ENCODE data around the gene SLC12A8. TPM values are rescaled to one million over a fixed set of nuclear protein-coding genes. Genes with fewer than 3 reads are reported as not detected.
A peak's percentile ranks its signal among the peaks of the same experiment; 100 is the strongest.

SLC12A8 gene
- total and polyA plus RNA-seq, 10 donors, result 0.32 to 2.8 (median 1.3) TPM

- H3K4me3 ChIP-seq, result no peak overlapping the region
- H3K36me3 ChIP-seq, result peaks cover 0 to 3% (median 0%) of the 10 kb centered on the region in 6 donors
- H3K27ac ChIP-seq, result no peak overlapping the region
- no peaks in the 10 kb centered on the region for H3K27me3 ChIP-seq (replicated peaks in 1 of 7)
- peaks cover 7 to 67% (median 39%) of the 10 kb centered on the region in 6 donors for H3K4me1 ChIP-seq
- H3K9me3 ChIP-seq, result peaks cover 0 to 25% (median 14%) of the 10 kb centered on the region in 8 donors
- TF ChIP-seq POLR2A (IDR thresholded peaks at IDR 0.05), result no peak
- no peak for TF ChIP-seq CTCF (IDR thresholded peaks at IDR 0.05 in 8 of 11, conservative IDR thresholded peaks at IDR 0.05 in 3 of 11)
- TF ChIP-seq POLR2AphosphoS5 (IDR thresholded peaks at IDR 0.05), result no peak
- DNase-seq, result no peak
- WGBS, 5 donors, result 80 to 86% (median 83%) methylated on average over 5 of the region's 5 CpGs
- intact Hi-C loops (cut with DNase I; ENCODE audit: low total_unique reads), result no loop called here
Measured at GRCh38 chr3:125035217-125035616, 177.3 kb downstream of the SLC12A8 start.

DNA sequence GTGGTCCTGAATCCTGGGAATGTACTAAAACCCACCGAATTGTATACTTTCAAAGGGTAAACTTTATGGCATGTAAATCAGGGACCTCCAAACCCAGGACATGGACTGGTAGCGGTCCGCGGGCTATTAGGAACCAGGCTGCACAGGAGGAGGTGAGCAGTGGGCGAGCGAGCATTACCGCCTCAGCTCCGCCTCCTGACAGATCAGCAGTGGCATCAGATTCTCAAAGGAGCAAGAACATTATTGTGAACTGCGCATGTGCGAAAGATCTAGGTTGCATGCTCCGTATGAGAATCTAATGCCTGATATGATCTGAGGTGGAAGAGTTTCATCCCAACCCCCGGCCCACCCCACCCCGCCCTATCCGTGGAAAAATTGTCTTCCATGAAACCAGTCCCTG is 178.9 kb downstream of the SLC12A8 start:
- intact Hi-C loops (cut with DNase I; ENCODE audit: low total_unique reads), result no loop called here
- Histone ChIP-seq H3K27ac (no peak overlapping the region), H3K4me1 (peaks cover 4 to 51% (median 26%) of the 10 kb centered on the region in 6 donors), H3K4me3 (no peak overlapping the region), H3K27me3 (replicated peaks in 1 of 7) (no peaks in the 10 kb centered on the region), H3K9me3 (peaks cover 0 to 25% (median 14%) of the 10 kb centered on the region in 8 donors), H3K36me3 (peaks cover 0 to 12% (median 6%) of the 10 kb centered on the region in 6 donors)
- TF ChIP-seq CTCF (IDR thresholded peaks at IDR 0.05 in 8 of 11, conservative IDR thresholded peaks at IDR 0.05 in 3 of 11) (no peak), POLR2AphosphoS5 (IDR thresholded peaks at IDR 0.05) (no peak), POLR2A (IDR thresholded peaks at IDR 0.05) (no peak)
- DNase-seq, result no peak
- 94 to 97% (median 97%) methylated on average over 14 of the region's 14 CpGs for WGBS, 5 donors

- peaks cover 3 to 46% (median 23%) of the 10 kb centered on the region in 6 donors for H3K4me1 ChIP-seq
- intact Hi-C loops (cut with DNase I; ENCODE audit: low total_unique reads), result no loop called here
- H3K4me3 ChIP-seq, result no peak overlapping the region
- WGBS, 5 donors, result 84 to 89% (median 85%) methylated on average over 5 of the region's 5 CpGs
- H3K9me3 ChIP-seq, result peaks cover 0 to 25% (median 14%) of the 10 kb centered on the region in 8 donors
- H3K27me3 ChIP-seq (replicated peaks in 1 of 7), result no peaks in the 10 kb centered on the region
- H3K36me3 ChIP-seq, result peaks cover 0 to 16% (median 10%) of the 10 kb centered on the region in 6 donors
- TF ChIP-seq POLR2AphosphoS5 (IDR thresholded peaks at IDR 0.05), result no peak
- TF ChIP-seq POLR2A (IDR thresholded peaks at IDR 0.05), result no peak
- TF ChIP-seq CTCF (IDR thresholded peaks at IDR 0.05 in 8 of 11, conservative IDR thresholded peaks at IDR 0.05 in 3 of 11), result no peak
- no peak for DNase-seq
- H3K27ac ChIP-seq, result peak overlapping the region in 4 of 8 donors; percentile 30 to 60 (median 53)
Measured at GRCh38 chr3:125033135-125033534, 179.4 kb downstream of the SLC12A8 start.

DNA sequence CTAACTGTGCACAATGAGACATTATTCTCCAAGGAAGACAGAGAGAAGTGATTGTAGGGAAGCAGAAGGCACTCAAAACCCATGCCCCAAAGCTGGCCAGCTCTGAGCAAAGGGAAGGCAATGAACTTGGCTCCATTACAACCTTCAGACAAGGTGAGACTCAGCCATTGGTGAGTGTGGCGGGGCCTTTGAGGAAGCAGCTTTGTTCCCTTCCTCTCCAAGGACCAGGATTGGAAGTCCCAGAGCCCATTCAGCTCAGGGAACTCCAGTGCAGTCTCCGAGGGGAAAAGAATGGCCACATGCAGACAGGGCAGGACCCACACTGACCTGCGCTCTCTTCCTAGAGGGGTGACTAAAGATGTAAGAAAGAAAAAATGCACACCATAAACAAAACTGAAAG is 179.9 kb downstream of the SLC12A8 start:
- no peak overlapping the region for H3K4me3 ChIP-seq
- DNase-seq, result no peak
- TF ChIP-seq POLR2A (IDR thresholded peaks at IDR 0.05) (no peak), CTCF (IDR thresholded peaks at IDR 0.05 in 8 of 11, conservative IDR thresholded peaks at IDR 0.05 in 3 of 11) (no peak)
- H3K4me1 ChIP-seq, result peaks cover 3 to 41% (median 18%) of the 10 kb centered on the region in 6 donors
- intact Hi-C loops (cut with DNase I; ENCODE audit: low total_unique reads), result no loop called here
- no peaks in the 10 kb centered on the region for H3K27me3 ChIP-seq (replicated peaks in 1 of 7)
- peaks cover 0 to 25% (median 14%) of the 10 kb centered on the region in 8 donors for H3K9me3 ChIP-seq
- peaks cover 0 to 21% (median 14%) of the 10 kb centered on the region in 6 donors for H3K36me3 ChIP-seq
- peak overlapping the region in 6 of 8 donors; percentile 21 to 69 (median 53) for H3K27ac ChIP-seq
- WGBS, 5 donors, result 79 to 88% (median 84%) methylated on average over 3 of the region's 3 CpGs

Small RNA genes within 50 kb of the gene (microRNA-seq; reads per million reads assigned to microRNA genes)
- 0 to 0.36 (median 0) reads per million in 3 donors for gene MIR5092

Small RNA genes within 50 kb of the gene (small RNA-seq; reads per million reads assigned to genes)
- gene MIR5092 (0 reads per million in 4 donors), gene RNA5SP137 (0 reads per million in 4 donors), gene RNU6-230P (0 reads per million in 4 donors)

Other genes with a start within 250 kb of the SLC12A8 start
- gene HEG1, start 156.8 kb downstream of the SLC12A8 start, total RNA-seq, result 10 to 100 TPM; 52.1 to 87.9 (median 74.4) TPM
- 1 to 10 TPM; 3.1 to 6.3 (median 3.4) TPM for gene HEG1, start 156.8 kb downstream of the SLC12A8 start, polyA plus RNA-seq
- gene ZNF148, start 162.6 kb upstream of the SLC12A8 start, total RNA-seq, result 10 to 100 TPM; 36.5 to 66.0 (median 48.2) TPM
- 1 to 10 TPM; 4.1 to 5.7 (median 4.6) TPM for gene ZNF148, start 162.6 kb upstream of the SLC12A8 start, polyA plus RNA-seq